HCT116 (cell line): ENCODE measurements around the gene TMOD1.

Experiments
- EZH2 ChIP-seq: fragments of 200-600 bp; sonication (generic); IDR thresholded peaks from 2 replicates; pipeline ENCODE4 v1.6.1; 2017; ENCODE audit warnings: antibody characterized with exemption, mixed run types
- TF ChIP-seq, protein P1 (sequence below): IDR thresholded peaks from 2 replicates; pipeline ENCODE4 v1.6.1; 2012; ENCODE audit warnings: low read depth

DNA sequence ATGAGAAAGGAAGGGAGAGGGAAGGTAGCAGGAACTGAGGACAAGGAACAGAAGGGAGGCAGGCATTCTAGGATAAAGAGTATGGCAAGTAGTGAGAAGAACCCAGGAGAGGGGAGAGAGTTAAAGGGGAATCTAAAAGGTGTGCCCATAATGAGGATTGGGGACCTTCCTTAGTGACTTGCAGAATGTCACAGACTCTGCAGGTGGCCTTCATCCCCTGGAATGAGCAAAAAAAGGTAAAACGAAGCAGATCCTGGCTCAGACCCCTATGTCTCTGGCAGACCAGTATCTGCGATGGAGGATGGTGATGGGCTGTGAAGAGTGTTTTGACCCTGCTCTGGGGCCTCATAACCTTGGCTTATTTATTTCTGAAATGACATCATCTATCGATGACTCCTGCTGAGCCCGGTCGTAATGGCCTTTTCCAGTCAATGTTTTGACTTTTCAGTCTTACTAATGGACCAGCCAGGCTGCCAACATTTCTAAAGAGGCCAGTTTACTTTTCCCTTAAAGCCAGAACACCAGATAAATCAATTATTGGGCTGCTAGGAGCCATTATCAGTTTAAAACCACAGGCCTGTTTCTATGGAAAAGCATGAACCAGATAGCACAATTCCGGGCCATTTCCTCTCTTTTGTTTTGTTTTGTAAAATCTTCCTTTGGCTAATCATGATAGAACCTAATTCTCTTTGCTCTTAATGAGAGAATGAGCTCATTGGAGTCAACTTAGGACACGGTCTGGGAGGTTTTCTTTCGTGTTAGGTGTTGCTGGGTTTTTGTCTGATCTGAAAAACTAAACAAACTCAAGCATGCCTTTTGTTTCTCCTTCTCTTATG lies 3.1 kb downstream of the TMOD1 start:
- no peak for TF ChIP-seq EZH2
- TF ChIP-seq, protein P1, sequence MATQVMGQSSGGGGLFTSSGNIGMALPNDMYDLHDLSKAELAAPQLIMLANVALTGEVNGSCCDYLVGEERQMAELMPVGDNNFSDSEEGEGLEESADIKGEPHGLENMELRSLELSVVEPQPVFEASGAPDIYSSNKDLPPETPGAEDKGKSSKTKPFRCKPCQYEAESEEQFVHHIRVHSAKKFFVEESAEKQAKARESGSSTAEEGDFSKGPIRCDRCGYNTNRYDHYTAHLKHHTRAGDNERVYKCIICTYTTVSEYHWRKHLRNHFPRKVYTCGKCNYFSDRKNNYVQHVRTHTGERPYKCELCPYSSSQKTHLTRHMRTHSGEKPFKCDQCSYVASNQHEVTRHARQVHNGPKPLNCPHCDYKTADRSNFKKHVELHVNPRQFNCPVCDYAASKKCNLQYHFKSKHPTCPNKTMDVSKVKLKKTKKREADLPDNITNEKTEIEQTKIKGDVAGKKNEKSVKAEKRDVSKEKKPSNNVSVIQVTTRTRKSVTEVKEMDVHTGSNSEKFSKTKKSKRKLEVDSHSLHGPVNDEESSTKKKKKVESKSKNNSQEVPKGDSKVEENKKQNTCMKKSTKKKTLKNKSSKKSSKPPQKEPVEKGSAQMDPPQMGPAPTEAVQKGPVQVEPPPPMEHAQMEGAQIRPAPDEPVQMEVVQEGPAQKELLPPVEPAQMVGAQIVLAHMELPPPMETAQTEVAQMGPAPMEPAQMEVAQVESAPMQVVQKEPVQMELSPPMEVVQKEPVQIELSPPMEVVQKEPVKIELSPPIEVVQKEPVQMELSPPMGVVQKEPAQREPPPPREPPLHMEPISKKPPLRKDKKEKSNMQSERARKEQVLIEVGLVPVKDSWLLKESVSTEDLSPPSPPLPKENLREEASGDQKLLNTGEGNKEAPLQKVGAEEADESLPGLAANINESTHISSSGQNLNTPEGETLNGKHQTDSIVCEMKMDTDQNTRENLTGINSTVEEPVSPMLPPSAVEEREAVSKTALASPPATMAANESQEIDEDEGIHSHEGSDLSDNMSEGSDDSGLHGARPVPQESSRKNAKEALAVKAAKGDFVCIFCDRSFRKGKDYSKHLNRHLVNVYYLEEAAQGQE, result no peak
